ENCODE data around the gene ELP2. TPM values are rescaled to one million over a fixed set of nuclear protein-coding genes. Genes with fewer than 3 reads are reported as not detected.
"Not testable (repeated sequence)": the region's sequence is repeated elsewhere in the genome, so short reads cannot be mapped to it uniquely, and the experiment has no call there.

Gene ELP2
- total RNA-seq, 1 donor from 2014 or later = 171 TPM

- Histone ChIP-seq H3K27me3 (no peaks in the 10 kb centered on the region), H3K36me3 (peaks cover 11% of the 10 kb centered on the region), H3F3A (ENCODE audit: low read depth) (no peaks in the 10 kb centered on the region), H3K27ac (no peak overlapping the region), H3K4me2 (no peak overlapping the region), H3K9me3 (ENCODE audit: low read depth) (no peaks in the 10 kb centered on the region), H3K9ac (no peak overlapping the region), H4K20me1 (ENCODE audit: low read depth) (no peaks in the 10 kb centered on the region), H3K4me3 (no peak overlapping the region), H3K79me2 (ENCODE audit: low read depth) (no peaks in the 10 kb centered on the region), H2AFZ (replicated peaks) (no peak overlapping the region), H3K4me1 (no peaks in the 10 kb centered on the region)
- no peaks in the 10 kb centered on the region for H3K4me1 Mint-ChIP-seq
- no peak overlapping the region for H3K27ac Mint-ChIP-seq
- H3K27me3 Mint-ChIP-seq (ENCODE audit: insufficient read depth, low read depth) = no peaks in the 10 kb centered on the region
- DNase-seq (ENCODE audit: low spot score) = no peak
- TF ChIP-seq EZH2phosphoT487 (IDR thresholded peaks at IDR 0.05) = no peak
- TF ChIP-seq EZH2 (IDR thresholded peaks at IDR 0.05) = no peak
- TF ChIP-seq CTCF (IDR thresholded peaks at IDR 0.05) = no peak
- H3K36me3 Mint-ChIP-seq = peaks cover 40% of the 10 kb centered on the region
- H3K4me3 Mint-ChIP-seq = no peak overlapping the region
- H3K9me3 Mint-ChIP-seq = no peaks in the 10 kb centered on the region
These were observed 33.3 kb downstream of the ELP2 start for GRCh38 chr18:36162981-36163380.

- no peak overlapping the region for H2AFZ ChIP-seq (replicated peaks)
- no peak overlapping the region for H3K9ac ChIP-seq
These were observed 38.1 kb downstream of the ELP2 start for GRCh38 chr18:36167692-36168218.

DNA sequence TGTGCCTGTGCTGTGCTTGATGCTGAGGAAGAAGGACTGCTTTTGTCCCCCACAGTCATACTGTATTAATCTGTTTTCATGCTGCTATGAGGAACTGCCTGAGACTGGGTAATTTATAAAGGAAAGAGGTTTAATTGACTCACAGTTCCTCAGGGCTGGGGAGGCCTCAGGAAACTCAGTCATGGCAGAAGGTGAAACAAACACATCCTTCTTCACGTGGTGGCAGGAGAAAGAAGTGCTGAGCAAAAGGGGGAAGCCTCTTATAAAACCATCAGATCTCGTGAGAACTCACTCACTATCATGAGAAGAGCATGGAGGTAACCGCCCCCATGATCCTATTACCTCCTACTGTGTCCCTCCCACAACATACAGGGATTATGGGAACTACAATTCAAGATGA is 38.6 kb downstream of the ELP2 start:
- not testable (repeated sequence) for H3K36me3 ChIP-seq; H3K4me2 ChIP-seq; H3K4me3 ChIP-seq; H3K4me1 ChIP-seq; DNase-seq (ENCODE audit: low spot score); H3K27ac Mint-ChIP-seq; H3K9me3 Mint-ChIP-seq; H3K9me3 ChIP-seq (ENCODE audit: low read depth); H3K4me3 Mint-ChIP-seq; H3K27me3 ChIP-seq; H4K20me1 ChIP-seq (ENCODE audit: low read depth); H3F3A ChIP-seq (ENCODE audit: low read depth); H2AFZ ChIP-seq (replicated peaks); H3K9ac ChIP-seq; H3K79me2 ChIP-seq (ENCODE audit: low read depth); H3K27me3 Mint-ChIP-seq (ENCODE audit: insufficient read depth, low read depth); H3K27ac ChIP-seq; H3K4me1 Mint-ChIP-seq
- H3K36me3 Mint-ChIP-seq = peaks cover 36% of the 10 kb centered on the region

More at GRCh38 chr18:36167692-36168218, 38.1 kb downstream of the ELP2 start:
- no peak for TF ChIP-seq EZH2 (IDR thresholded peaks at IDR 0.05)
- no peak for TF ChIP-seq EZH2phosphoT487 (IDR thresholded peaks at IDR 0.05)
- TF ChIP-seq CTCF (IDR thresholded peaks at IDR 0.05) = no peak
- Mint-ChIP-seq H3K4me3 (no peak overlapping the region), H3K27me3 (ENCODE audit: insufficient read depth, low read depth) (peaks cover 2% of the 10 kb centered on the region), H3K9me3 (no peaks in the 10 kb centered on the region), H3K27ac (no peak overlapping the region), H3K4me1 (no peaks in the 10 kb centered on the region), H3K36me3 (peaks cover 37% of the 10 kb centered on the region)
- Histone ChIP-seq H3K79me2 (ENCODE audit: low read depth) (no peaks in the 10 kb centered on the region), H3K27ac (no peak overlapping the region), H3F3A (ENCODE audit: low read depth) (no peaks in the 10 kb centered on the region), H4K20me1 (ENCODE audit: low read depth) (peaks cover 4% of the 10 kb centered on the region), H3K4me3 (no peak overlapping the region), H3K9me3 (ENCODE audit: low read depth) (no peaks in the 10 kb centered on the region), H3K36me3 (peaks cover 11% of the 10 kb centered on the region), H3K27me3 (no peaks in the 10 kb centered on the region), H3K4me2 (no peak overlapping the region), H3K4me1 (no peaks in the 10 kb centered on the region)
- DNase-seq (ENCODE audit: low spot score) = no peak

DNA sequence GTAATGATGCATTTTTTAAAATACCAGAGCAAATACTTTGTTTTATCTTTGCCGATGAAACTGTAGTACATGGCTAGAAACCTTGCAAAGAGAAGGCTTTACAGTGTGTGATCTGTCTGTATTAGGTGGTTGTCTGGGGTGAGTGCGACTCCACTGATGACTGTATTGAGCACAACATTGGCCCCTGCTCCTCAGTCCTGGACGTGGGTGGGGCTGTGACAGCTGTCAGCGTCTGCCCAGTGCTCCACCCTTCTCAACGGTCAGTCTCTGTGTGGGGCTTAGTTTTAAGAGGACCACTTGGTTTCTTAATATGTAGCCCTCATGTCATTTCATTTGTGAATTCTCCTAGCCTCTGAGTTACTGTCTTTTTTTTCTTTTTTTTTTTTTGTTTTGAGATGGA is 40.2 kb downstream of the ELP2 start:
- H3F3A ChIP-seq (ENCODE audit: low read depth) = no peaks in the 10 kb centered on the region
- no peaks in the 10 kb centered on the region for H3K79me2 ChIP-seq (ENCODE audit: low read depth)
- DNase-seq (ENCODE audit: low spot score) = no peak
- peaks cover 2% of the 10 kb centered on the region for H3K27me3 Mint-ChIP-seq (ENCODE audit: insufficient read depth, low read depth)
- H3K9ac ChIP-seq = no peak overlapping the region
- H3K4me1 Mint-ChIP-seq = no peaks in the 10 kb centered on the region
- peaks cover 4% of the 10 kb centered on the region for H4K20me1 ChIP-seq (ENCODE audit: low read depth)
- H3K36me3 ChIP-seq = peaks cover 13% of the 10 kb centered on the region
- no peak overlapping the region for H3K4me3 Mint-ChIP-seq
- H3K9me3 Mint-ChIP-seq = no peaks in the 10 kb centered on the region
- no peak overlapping the region for H3K4me2 ChIP-seq
- H3K4me1 ChIP-seq = no peaks in the 10 kb centered on the region
- H3K36me3 Mint-ChIP-seq = peaks cover 37% of the 10 kb centered on the region
- no peaks in the 10 kb centered on the region for H3K9me3 ChIP-seq (ENCODE audit: low read depth)
- H3K27ac Mint-ChIP-seq = no peak overlapping the region
- H2AFZ ChIP-seq (replicated peaks) = no peak overlapping the region
- no peaks in the 10 kb centered on the region for H3K27me3 ChIP-seq
- H3K27ac ChIP-seq = no peak overlapping the region
- TF ChIP-seq CTCF (IDR thresholded peaks at IDR 0.05) (no peak), EZH2phosphoT487 (IDR thresholded peaks at IDR 0.05) (no peak), EZH2 (IDR thresholded peaks at IDR 0.05) (no peak)
- H3K4me3 ChIP-seq = no peak overlapping the region

Measured in neural progenitor cell (in vitro differentiated cells).